ENCODE measurements around the gene TREM1.
"Not testable (repeated sequence)": the region's sequence is repeated elsewhere in the genome, so short reads cannot be mapped to it uniquely, and the experiment has no call there.

TREM1 gene

GRCh38 chr6:41286544-41287346, at the start of gene TREM1:
TSS of gene TREM1 (minus strand) at chr6:41286682. CDS start at chr6:41286655, 27 bp downstream.
- DNase-seq = peak; percentile 61

GRCh38 chr6:41335943-41336342, 49.5 kb upstream of the TREM1 start:
- no peak for DNase-seq

DNA sequence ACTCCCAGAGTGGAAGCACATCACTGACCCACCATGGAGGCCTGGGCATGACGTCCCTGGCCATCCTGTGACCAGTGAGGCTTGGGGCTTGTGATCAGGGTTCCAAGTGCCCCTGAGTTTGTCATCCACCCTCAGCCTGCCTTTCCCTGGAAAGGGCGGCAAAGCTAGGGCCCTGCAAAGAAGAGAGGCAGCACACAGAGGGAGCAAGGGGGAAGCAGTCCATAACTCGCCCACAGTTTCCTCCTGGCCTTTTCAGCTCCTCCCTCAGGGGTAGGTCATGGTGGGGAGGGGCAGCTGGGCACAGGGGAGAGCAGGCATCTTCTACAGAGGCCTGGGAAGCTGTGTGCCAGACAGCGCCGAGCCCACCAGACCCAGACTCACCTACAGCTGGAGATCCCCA, 48.8 kb upstream of the TREM1 start, which contains the start of gene NCR2:
Gene NCR2, plus strand, starts transcription at position 313 of the 400 bp plus-strand sequence. CDS start 269 bp downstream, outside the sequence.
- DNase-seq = no peak

DNA sequence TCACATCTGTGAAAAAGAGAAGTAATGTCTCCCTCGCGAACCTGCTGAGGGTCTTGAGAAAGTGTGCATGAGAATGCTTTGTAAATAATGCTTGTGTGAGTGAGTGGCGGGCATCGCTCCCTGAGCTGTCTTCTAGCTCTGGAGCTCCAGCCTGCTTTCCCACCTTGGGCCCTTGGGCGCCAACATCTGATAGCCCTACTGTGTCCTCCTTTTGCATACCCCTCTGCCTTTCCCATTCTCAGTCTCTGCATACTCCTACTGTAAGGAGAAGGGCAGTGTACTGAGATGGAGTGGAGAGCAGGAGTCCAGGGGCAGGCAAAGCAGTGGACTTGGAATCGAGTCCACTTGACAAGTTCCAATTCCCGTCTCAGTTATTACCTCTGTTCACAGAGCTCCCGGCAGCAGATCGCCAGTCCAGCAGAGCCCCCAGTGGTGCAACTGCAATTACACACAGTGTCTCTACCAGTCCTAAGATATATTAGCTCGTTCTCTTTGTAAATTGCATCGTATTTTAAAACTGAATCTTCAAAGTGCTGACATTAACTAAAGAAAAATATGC, 48.1 kb upstream of the TREM1 start:
- no peak for DNase-seq

GRCh38 chr6:41332842-41333736, 46.6 kb upstream of the TREM1 start:
- no peak for DNase-seq

DNA sequence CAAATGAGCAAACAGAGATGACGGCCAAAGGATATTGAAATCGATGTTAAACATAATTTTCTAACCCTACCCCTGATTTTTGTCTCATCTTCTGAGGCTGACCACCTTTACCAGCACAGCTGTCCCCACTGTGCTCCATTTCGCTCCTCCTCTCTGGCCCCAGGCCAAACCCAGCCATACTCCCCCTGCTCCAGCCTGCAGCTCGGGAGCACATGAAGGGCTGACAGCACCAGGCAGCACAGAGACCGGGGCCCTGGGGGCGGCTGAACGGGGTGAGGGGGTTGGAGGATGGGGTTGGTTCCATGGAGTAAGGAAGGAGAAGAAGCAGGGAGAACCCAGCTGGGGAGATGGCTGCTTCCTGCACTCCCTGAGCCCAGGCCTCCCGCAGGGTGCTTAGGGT, 45.8 kb upstream of the TREM1 start:
- no peak for DNase-seq

DNA sequence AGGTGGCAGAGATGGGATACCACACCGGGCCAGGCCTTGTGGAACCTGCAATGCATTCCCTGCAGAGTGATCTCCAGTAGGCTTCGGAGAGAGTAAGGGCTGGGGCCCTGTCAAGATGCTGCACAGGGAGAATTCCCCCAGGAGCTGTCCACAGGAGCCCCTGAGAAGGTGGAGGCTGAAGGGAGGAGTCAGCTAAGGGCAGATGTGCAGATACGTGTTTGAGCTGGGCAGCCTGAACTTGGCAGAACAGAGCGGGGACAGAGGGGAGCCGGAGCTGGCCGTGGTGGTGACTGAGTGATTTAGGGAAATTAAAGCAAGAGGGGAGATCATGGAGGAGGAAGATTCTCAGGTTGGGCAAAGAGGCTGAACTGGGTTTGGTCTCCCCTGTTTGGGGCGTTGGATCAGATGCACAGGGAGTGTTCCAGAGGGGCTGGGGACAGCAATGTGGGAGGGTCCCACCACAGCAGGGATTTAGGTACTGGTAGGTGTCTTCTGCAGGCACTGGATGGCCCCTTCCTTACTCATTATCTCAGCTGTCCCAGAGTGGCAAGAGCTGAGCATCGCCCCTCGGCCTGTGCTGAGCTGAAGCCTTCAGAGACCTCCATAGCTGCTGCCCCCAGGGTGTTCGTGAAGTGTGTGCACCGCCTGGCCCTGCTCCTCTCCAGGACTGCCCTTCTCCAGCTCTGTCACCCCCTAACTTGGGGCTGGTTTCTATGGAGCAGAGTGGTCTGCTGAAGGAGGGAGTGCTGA, 45.1 kb upstream of the TREM1 start:
- no peak for DNase-seq

DNA sequence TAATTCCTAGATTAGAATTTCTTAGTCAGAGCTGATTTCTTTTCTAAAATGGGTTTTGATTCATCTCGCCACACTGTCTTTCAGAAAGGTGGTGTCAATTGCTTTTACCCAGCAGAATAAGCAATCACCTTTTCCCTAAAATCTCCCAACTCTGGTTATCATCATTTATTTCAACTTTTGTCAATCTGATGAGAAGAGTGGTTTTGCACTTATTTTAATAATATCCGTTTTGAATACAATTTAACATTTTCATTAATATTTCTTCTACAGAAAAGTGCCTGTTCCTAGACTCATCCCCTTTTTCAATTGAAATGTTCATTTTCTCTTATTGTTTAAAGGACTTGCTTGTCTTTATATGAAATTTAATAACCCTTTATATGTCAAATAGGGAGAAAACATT, 40.7 kb upstream of the TREM1 start:
- no peak for DNase-seq

GRCh38 chr6:41326092-41326491, 39.6 kb upstream of the TREM1 start:
- no peak for DNase-seq

- no peak for DNase-seq
Measured at GRCh38 chr6:41325446-41326066, 39.1 kb upstream of the TREM1 start.

GRCh38 chr6:41321183-41321582, 34.7 kb upstream of the TREM1 start:
- DNase-seq = no peak

DNA sequence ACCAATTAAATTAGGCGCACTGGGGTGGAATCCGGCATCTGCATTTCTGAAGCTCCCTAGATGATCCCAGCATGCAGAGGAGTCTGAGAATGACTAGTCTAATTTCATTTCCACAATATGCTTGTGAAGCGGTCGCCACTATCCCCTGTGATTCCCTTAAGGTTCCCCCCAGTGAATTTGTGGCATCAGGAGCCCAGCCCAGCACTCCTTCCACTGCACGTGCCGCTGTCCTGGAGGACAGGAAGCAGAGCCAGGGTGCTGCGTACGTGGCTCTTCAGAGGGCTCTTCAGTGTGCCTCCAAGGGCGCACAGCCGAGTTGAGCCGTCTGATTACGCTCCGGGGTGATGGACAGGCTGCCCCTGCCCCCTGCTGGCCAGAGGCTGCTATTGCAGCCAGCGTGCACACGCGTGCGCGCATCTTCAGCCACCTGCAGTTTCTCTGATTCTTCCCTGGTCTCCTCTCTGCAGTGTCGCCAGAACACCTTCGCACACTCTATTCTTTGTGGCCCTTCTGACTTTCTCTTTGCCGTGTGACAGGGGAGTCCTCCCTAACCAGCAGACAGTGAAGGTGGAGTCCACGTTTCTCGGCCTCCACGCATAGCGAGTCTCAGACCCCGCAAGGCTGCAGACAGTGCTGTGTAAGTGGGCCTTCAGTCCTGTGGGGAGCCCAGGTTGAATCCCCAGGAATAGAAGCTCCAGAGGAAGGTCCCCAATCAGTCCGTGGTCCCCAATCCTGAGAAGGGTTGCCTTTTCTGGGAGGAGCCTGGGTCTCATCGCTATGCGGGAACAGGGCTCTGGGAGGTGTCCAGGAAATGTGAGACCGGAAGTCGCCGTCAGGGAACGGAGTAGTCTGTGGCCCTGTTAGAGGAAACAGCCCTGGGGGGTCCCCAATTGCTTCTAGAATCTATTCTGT, 32.4 kb upstream of the TREM1 start:
- DNase-seq = peak; percentile 75

GRCh38 chr6:41318261-41318653, 31.8 kb upstream of the TREM1 start:
- DNase-seq = no peak

GRCh38 chr6:41315943-41316620, 29.6 kb upstream of the TREM1 start:
- DNase-seq = no peak

DNA sequence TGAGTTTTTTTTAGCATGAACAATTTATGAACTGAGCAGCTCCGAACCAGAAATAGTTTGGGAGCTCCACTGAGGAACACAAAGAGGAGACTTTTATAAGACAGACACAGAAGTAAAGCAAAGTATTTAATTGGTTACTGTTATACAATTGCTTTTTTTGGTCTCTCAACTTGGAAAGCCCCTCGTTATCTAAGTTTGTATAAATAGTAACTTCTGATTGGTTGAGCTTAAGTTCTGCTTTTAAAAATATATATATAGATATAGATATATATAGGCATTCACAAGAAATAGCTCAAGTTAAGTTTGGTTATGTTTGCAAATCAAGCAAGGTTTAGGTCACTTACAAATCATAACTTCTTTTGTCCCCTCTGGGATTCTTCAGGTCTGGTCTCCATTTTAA, 28.7 kb upstream of the TREM1 start:
- DNase-seq = no peak

DNA sequence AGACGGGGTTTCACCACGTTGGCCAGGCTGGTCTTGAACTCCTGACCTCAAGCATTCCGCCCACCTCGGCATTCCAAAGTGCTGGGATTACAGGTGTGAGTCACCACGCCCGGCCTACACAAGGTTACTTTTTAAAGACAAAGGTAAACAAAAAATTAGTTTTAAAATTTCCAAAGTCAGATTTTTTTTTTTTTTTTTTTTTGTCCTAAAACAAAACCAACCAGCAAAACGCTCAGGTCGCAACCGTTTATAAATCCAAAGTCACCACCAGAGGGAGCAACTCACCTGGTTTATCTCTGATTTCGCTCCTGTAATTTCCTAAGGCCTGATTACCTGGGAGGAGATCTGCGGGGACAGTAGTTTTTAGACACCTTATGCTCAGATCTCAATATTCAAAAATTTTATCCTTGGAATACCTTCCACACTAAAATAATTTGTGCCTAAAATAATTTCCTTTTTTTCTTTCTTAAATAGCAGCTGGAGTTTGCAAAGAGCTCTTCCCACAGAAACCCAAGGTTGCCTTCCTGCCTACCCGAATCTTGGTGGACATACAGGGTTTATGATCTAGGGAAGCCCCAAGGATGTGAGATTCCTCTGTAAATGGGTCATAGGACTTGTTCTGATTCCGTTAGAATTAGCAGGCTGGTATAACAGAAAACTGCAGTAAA, 19.8 kb upstream of the TREM1 start:
- DNase-seq = peak; percentile 33

DNA sequence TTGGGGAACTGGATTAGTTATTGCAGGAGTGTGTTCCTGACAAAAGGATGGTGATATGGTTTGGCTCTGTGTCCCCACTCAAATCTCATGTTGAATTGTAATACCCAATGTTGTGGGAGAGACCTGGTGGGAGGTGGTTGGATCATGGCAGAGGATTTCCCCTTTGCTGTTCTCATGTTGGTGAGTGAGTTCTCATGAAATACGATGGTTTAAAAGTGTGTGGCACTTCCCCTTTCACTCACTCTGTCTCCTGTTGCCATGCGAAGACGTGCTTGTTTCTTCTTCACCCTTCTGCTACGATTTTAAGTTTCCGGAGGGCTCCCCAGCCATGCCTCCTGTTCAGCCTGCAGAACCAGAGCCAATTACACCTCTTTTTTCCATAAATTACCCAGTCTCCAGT, 16.2 kb upstream of the TREM1 start:
- DNase-seq = no peak

GRCh38 chr6:41298785-41299502, 12.5 kb upstream of the TREM1 start:
- no peak for DNase-seq

DNA sequence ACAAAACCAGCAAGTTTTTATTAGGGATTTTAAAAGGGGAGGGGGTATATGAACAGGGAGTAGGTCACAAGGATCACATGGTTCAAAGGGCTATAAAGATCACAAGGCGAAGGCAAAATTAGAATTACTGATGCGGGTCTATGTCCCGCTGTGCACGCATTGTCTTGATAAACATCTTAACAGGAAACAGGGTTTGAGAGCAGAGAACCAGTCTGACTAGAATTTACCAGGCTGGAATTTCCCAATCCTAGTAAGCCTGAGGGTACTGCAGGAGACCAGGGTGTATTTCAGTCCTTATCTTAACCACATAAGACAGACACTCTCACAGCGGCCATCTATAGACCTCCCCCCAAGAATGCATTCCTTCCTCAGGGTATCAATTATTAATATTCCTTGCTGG, 10.8 kb upstream of the TREM1 start:
- DNase-seq = not testable (repeated sequence)
